HUDEP-2 (cell line): ENCODE results near the gene SCO2.

ENCODE experiments used
- DNase-seq, 76 experiments: peaks; one replicate each; lab custom pipeline; 2025; ENCODE audit not compliant: unreplicated experiment in 76 of 76; lab: John Stamatoyannopoulos, UW

Gene SCO2

GRCh38 chr22:50503475-50504145, 21.8 kb downstream of the SCO2 start:
- peak in 2 of 76 experiments; percentile 9 to 18 for DNase-seq

- no peak for DNase-seq
Observed at GRCh38 chr22:50502628-50503474, 22.5 kb downstream of the SCO2 start.

GRCh38 chr22:50502096-50502495, 23.3 kb downstream of the SCO2 start:
- DNase-seq, result no peak

GRCh38 chr22:50500452-50500851, 24.9 kb downstream of the SCO2 start:
- no peak for DNase-seq

- peak in 56 of 76 experiments; percentile 4 to 76 (median 38) for DNase-seq
Observed at GRCh38 chr22:50498322-50498890, 27.0 kb downstream of the SCO2 start.

GRCh38 chr22:50497093-50497492, 28.3 kb downstream of the SCO2 start:
- DNase-seq, result no peak

- no peak for DNase-seq
Observed at GRCh38 chr22:50490531-50491308, 34.7 kb downstream of the SCO2 start.

GRCh38 chr22:50489363-50490243, 35.8 kb downstream of the SCO2 start:
- DNase-seq, result no peak

GRCh38 chr22:50488886-50489285, 36.5 kb downstream of the SCO2 start:
- DNase-seq, result no peak

- DNase-seq, result no peak
Observed at GRCh38 chr22:50488006-50488677, 37.3 kb downstream of the SCO2 start.

GRCh38 chr22:50487290-50488005, 38.0 kb downstream of the SCO2 start:
- DNase-seq, result no peak

GRCh38 chr22:50486561-50487289, 38.7 kb downstream of the SCO2 start, which contains the start of gene MIOX:
Gene MIOX (plus strand): TSS chr22:50486859. CDS start chr22:50486898, 39 bp downstream.
- no peak for DNase-seq

GRCh38 chr22:50485221-50486131, 39.9 kb downstream of the SCO2 start:
- DNase-seq, result no peak

GRCh38 chr22:50483977-50484853, 41.2 kb downstream of the SCO2 start:
- no peak for DNase-seq

- no peak for DNase-seq
Observed at GRCh38 chr22:50483556-50483955, 41.8 kb downstream of the SCO2 start.

GRCh38 chr22:50483106-50483505, 42.3 kb downstream of the SCO2 start:
- no peak for DNase-seq
